ENCODE measurements around the gene MFF.

MFF gene

GRCh38 chr2:227324995-227325838, at the start of gene MFF:
Gene MFF, plus strand, starts transcription at chr2:227325251. Its CDS starts 5,415 bp downstream, at chr2:227330666.
- DNase-seq, result peak; percentile 50

GRCh38 chr2:227280895-227281294, 44.2 kb upstream of the MFF start:
- DNase-seq, result no peak

- DNase-seq, result no peak
These were observed 39.3 kb upstream of the MFF start for GRCh38 chr2:227285741-227286236.

GRCh38 chr2:227287771-227288170, 37.3 kb upstream of the MFF start:
- DNase-seq, result no peak

- DNase-seq, result no peak
These were observed 32.7 kb upstream of the MFF start for GRCh38 chr2:227292314-227292713.

- no peak for DNase-seq
These were observed 31.5 kb upstream of the MFF start for GRCh38 chr2:227293531-227293930.

- no peak for DNase-seq
These were observed 29.2 kb upstream of the MFF start for GRCh38 chr2:227295806-227296205.

- no peak for DNase-seq
These were observed 28.2 kb upstream of the MFF start for GRCh38 chr2:227296671-227297405.

- no peak for DNase-seq
These were observed 23.5 kb upstream of the MFF start for GRCh38 chr2:227301523-227301922.

GRCh38 chr2:227308784-227309183, 16.3 kb upstream of the MFF start:
- no peak for DNase-seq

GRCh38 chr2:227310756-227311110, 14.3 kb upstream of the MFF start:
- DNase-seq, result no peak

GRCh38 chr2:227311861-227312506, 13.1 kb upstream of the MFF start:
- no peak for DNase-seq

GRCh38 chr2:227312579-227312978, 12.5 kb upstream of the MFF start:
- no peak for DNase-seq

- no peak for DNase-seq
These were observed 11.7 kb upstream of the MFF start for GRCh38 chr2:227313310-227313709.

- DNase-seq, result no peak
These were observed 7.2 kb upstream of the MFF start for GRCh38 chr2:227317834-227318233.

- DNase-seq, result no peak
These were observed 4.6 kb upstream of the MFF start for GRCh38 chr2:227320305-227321094.

GRCh38 chr2:227322530-227323205, 2.4 kb upstream of the MFF start:
- DNase-seq, result no peak

- DNase-seq, result no peak
These were observed 1.2 kb upstream of the MFF start for GRCh38 chr2:227323818-227324217.

- DNase-seq, result no peak
These were observed 433 bp upstream of the MFF start for GRCh38 chr2:227324642-227324994.

- DNase-seq, result no peak
These were observed 766 bp downstream of the MFF start for GRCh38 chr2:227325839-227326195.

GRCh38 chr2:227326783-227327182, 1.7 kb downstream of the MFF start:
- DNase-seq, result no peak

GRCh38 chr2:227335713-227336112, 10.7 kb downstream of the MFF start:
- peak; percentile 39 for DNase-seq
